HTERT RPE-1 (cell line): ENCODE measurements around the gene IKZF3.
"Not testable (repeated sequence)": the region's sequence is repeated elsewhere in the genome, so short reads cannot be mapped to it uniquely, and the experiment has no call there.

ENCODE experiments used
- in situ Hi-C: fragments of 300-500 bp; cut with MboI; formaldehyde crosslinking; loops from 4 replicates; pipeline ENCODE4 v1.14.3; 2020; ENCODE audit warnings: low sequenced_read_pairs

IKZF3 gene

DNA sequence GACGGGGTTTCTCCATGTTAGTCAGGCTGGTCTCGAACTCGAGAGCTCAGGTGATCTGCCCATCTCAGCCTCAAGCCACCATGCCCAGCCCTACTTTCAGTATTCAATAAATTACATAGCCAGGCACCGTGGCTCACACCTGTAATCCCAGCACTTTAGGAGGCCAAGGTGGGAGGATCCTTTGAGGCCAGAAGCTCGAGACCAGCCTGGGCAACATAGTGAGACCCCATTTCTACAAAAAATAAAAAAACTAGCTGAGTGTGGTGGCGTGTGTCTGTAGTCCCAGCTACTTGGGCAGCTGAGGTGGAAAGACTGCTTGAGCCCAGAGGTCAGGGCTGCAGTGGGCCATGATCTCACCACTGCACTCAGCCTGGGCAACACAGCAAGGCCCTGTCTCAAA lies 142.0 kb downstream of the IKZF3 start:
- in situ Hi-C loops = no loop called here

GRCh38 chr17:39719563-39720355 lies 144.4 kb downstream of the IKZF3 start:
- in situ Hi-C loops = no loop called here

DNA sequence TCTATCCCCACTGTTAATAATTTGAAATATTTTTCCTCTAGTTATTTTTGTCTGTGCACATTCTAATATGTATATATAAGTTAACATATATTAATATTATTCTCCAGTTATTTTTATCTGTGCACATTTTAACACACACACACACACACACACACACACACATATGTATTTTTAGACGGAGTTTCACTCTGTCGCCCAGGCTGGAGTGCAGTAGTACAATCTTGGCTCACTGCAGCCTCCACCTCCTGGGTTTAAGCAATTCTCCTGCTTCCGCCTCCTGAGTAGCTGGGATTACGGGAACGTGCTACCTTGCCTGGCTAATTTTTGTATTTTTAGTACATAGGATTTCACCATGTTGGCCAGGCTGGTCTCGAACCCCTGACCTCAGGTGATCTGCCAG lies 146.5 kb downstream of the IKZF3 start:
- in situ Hi-C loops = no loop called here

DNA sequence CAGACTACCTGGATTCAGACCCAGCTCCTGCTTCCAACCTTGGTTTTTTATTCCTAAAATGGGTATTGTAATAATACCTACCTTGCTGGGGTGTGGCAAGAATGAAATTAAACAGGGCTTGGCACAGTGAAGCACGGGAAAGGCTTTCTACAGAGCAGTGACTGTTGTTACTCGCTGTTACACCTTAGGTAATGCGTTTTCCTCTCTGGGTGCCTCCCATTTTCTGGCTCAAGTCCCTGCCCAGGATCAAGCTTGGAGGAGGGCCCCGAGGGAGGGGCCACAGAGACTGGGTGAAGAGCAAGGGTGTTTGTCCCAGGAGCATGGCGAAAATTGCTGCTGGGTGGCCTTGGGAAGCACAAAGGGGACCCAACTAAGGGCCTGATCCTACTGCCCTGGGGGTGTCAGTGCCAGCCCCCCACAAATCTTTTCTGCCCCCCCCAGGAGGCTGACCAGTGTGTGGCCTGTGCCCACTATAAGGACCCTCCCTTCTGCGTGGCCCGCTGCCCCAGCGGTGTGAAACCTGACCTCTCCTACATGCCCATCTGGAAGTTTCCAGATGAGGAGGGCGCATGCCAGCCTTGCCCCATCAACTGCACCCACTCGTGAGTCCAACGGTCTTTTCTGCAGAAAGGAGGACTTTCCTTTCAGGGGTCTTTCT lies 147.1 kb downstream of the IKZF3 start:
- in situ Hi-C loops = no loop called here

DNA sequence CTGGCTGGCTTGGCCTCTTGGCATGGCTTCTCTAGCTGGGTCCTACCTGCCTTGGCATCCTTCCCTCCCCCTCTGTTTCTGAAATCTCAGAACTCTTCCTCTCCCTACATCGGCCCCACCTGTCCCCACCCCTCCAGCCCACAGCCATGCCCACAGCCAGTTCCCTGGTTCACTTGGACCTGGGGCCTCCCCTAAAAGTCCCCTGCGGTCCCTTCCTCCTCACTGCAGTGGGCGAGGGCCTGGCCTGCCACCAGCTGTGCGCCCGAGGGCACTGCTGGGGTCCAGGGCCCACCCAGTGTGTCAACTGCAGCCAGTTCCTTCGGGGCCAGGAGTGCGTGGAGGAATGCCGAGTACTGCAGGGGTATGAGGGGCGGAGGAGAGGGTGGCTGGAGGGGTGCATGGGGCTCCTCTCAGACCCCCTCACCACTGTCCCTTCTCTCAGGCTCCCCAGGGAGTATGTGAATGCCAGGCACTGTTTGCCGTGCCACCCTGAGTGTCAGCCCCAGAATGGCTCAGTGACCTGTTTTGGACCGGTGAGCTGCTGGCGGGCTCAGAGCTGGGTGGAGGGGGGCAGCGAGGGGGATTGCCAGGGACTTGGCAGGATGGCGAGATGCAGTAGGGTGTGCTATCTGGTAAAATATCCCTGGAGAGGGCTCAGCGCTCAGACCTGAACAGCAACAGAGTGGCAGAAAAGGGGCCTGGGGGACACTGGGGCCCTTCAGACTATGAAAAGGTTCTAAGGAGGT lies 147.9 kb downstream of the IKZF3 start:
- in situ Hi-C loops = no loop called here

GRCh38 chr17:39715375-39716072 lies 148.6 kb downstream of the IKZF3 start:
- in situ Hi-C loops = no loop called here

DNA sequence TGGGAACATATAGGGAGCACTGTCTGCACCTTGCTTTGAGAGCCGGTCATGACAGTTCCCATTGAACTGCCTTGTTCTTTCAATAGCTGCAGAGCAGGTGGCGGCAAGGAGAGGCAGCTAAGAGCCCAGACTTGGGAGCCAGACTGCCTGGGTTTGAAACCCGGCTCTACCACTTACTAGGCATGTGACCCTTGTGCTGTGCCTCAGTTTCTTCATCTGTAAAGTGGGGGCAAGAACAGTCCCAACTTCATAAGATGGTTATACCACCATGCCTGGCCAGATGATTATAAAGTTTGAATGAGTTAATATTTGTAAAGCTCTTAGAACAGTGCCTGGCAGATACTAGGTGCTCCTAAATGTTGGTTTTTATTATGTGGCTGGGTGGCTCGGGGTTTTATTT lies 149.9 kb downstream of the IKZF3 start:
- in situ Hi-C loops = no loop called here

DNA sequence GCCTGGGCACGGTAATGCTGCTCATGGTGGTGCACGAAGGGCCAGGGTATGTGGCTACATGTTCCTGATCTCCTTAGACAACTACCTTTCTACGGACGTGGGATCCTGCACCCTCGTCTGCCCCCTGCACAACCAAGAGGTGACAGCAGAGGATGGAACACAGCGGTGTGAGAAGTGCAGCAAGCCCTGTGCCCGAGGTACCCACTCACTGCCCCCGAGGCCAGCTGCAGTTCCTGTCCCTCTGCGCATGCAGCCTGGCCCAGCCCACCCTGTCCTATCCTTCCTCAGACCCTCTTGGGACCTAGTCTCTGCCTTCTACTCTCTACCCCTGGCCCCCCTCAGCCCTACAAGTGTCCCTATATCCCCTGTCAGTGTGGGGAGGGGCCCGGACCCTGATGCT lies 152.3 kb downstream of the IKZF3 start:
- in situ Hi-C loops = no loop called here

GRCh38 chr17:39711071-39711470 lies 153.0 kb downstream of the IKZF3 start:
- in situ Hi-C loops = not testable (repeated sequence)

GRCh38 chr17:39709998-39710964 lies 153.8 kb downstream of the IKZF3 start:
- in situ Hi-C loops = no loop called here

DNA sequence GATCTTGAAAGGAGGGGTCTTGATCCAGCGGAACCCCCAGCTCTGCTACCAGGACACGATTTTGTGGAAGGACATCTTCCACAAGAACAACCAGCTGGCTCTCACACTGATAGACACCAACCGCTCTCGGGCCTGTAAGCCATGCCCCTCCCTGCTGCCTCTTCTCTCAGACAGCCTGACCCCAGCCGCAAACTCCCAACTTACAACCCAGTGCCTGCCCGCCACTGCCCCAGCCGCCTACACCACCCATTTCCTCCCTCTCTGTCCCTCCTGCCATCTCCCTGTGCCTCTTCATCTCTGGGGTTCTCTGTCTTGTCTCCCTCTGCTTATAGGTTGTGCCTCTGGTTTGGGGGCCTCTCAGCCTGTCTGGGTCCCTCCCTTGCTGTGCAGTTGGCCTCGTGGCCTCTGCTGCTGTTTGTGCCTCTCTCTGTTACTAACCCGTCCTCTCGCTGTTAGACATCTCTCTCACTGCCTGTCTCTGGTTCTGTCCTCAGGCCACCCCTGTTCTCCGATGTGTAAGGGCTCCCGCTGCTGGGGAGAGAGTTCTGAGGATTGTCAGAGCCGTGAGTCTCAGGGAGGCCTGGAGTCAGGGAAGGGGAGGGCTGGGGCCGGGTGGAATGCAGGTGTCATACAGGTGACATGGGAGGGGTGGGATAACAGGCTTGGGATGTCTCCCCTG lies 154.7 kb downstream of the IKZF3 start:
- in situ Hi-C loops = no loop called here
